Esophagus squamous epithelium (tissue), 4 donors: ENCODE measurements around the gene SDR42E1.

Experiments used
- POLR2A ChIP-seq, 4 donors: fragments of 450-650 bp; IDR thresholded peaks; one replicate each; pipeline ENCODE4 v1.6.1; 2017; ENCODE audit warnings: antibody characterized with exemption in 4 of 4, mild to moderate bottlenecking in 4 of 4, moderate library complexity in 3 of 4
- TF ChIP-seq, protein P1 (sequence below), 6 experiments: fragments of 450-650 bp in 4 of 6; fragments of 200-600 bp in 2 of 6; sonication (generic) in 2 of 6; IDR thresholded peaks; one replicate each; pipeline ENCODE4 v1.5.1; 2016 to 2019; ENCODE audit warnings: antibody characterized with exemption in 6 of 6, mild to moderate bottlenecking in 4 of 6, moderate library complexity in 4 of 6

DNA sequence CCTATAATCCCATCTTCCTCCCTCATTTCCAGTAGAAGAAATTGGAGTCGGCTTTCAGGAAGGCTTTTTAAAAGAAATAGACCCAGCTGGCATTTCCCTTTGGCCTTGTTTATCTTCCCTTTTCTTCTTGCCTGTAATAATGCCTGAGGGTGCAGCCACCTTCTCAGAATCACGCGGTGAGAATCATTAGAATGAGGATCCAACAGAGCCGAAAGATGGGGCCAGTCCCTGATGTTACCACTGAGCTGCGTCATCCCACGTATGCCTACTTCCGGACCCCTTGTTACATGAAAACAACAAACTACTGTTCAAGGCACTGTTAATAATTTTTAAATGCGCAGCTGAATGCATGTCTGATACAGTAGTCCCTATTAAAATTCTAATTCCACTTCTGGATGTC is 24.1 kb downstream of the SDR42E1 start:
- TF ChIP-seq, protein P1, sequence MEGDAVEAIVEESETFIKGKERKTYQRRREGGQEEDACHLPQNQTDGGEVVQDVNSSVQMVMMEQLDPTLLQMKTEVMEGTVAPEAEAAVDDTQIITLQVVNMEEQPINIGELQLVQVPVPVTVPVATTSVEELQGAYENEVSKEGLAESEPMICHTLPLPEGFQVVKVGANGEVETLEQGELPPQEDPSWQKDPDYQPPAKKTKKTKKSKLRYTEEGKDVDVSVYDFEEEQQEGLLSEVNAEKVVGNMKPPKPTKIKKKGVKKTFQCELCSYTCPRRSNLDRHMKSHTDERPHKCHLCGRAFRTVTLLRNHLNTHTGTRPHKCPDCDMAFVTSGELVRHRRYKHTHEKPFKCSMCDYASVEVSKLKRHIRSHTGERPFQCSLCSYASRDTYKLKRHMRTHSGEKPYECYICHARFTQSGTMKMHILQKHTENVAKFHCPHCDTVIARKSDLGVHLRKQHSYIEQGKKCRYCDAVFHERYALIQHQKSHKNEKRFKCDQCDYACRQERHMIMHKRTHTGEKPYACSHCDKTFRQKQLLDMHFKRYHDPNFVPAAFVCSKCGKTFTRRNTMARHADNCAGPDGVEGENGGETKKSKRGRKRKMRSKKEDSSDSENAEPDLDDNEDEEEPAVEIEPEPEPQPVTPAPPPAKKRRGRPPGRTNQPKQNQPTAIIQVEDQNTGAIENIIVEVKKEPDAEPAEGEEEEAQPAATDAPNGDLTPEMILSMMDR (IDR thresholded peaks at IDR 0.05), result no peak
- no peak for TF ChIP-seq POLR2A (IDR thresholded peaks at IDR 0.05)
